Calu3 (cell line): Measurements from ENCODE around the gene CDYL. TPM values are rescaled to one million over a fixed set of nuclear protein-coding genes. Genes with fewer than 3 reads are reported as not detected.

ENCODE experiments used
- BruUV-seq: library from RNA; stranded (reverse); fragments of 400-500 nt; replicated peaks from 2 replicates; lab custom pipeline; 2021; lab: Mats Ljungman, UMichigan
- CTCF ChIA-PET: fragments of 300-600 bp; sonication (Branson Sonifier 250); formaldehyde crosslinking; loops from one replicate; lab custom pipeline; 2022; ENCODE audit warnings: antibody characterized with exemption; lab: Charles Lee
- DNase-seq: peaks from one replicate; pipeline ENCODE4 v3.0.0; 2022
- H3K27ac Mint-ChIP-seq: one replicate; pipeline ENCODE4 v1.8.0; 2022; ENCODE audit warnings: mixed read lengths; ENCODE audit not compliant: unreplicated experiment
- H3K27me3 Mint-ChIP-seq: one replicate; pipeline ENCODE4 v1.8.0; 2022; ENCODE audit warnings: mixed read lengths; ENCODE audit not compliant: unreplicated experiment
- H3K36me3 Mint-ChIP-seq: one replicate; pipeline ENCODE4 v1.8.0; 2022; ENCODE audit warnings: mild to moderate bottlenecking, moderate library complexity, mixed read lengths; ENCODE audit not compliant: insufficient read depth, unreplicated experiment
- H3K4me1 Mint-ChIP-seq: one replicate; pipeline ENCODE4 v1.8.0; 2022; ENCODE audit warnings: mild to moderate bottlenecking, low read depth, mixed read lengths; ENCODE audit not compliant: unreplicated experiment
- H3K4me3 Mint-ChIP-seq: one replicate; pipeline ENCODE4 v1.8.0; 2022; ENCODE audit warnings: mild to moderate bottlenecking, low read depth, moderate library complexity, mixed read lengths; ENCODE audit not compliant: unreplicated experiment
- H3K9me3 Mint-ChIP-seq: one replicate; pipeline ENCODE4 v1.8.0; 2022; ENCODE audit warnings: low read depth, mixed read lengths; ENCODE audit not compliant: unreplicated experiment
- CTCF ChIP-seq: fragments of 200-600 bp; IDR thresholded peaks from one replicate; pipeline ENCODE4 v1.8.0; 2022; ENCODE audit warnings: antibody characterized with exemption; ENCODE audit not compliant: unreplicated experiment
- intact Hi-C: fragments of 100-400 bp; cut with micrococcal nuclease; formaldehyde crosslinking; loops from one replicate; pipeline ENCODE4 v1.10.0; 2022; ENCODE audit not compliant: unreplicated experiment
- total RNA-seq: library from RNA; stranded (reverse); gene quantifications from 2 replicates; pipeline ENCODE4 v1.2.3, GENCODE V29; 2022

CDYL gene
- total RNA-seq, 1 experiment from 2014 or later = 48.9 TPM

DNA sequence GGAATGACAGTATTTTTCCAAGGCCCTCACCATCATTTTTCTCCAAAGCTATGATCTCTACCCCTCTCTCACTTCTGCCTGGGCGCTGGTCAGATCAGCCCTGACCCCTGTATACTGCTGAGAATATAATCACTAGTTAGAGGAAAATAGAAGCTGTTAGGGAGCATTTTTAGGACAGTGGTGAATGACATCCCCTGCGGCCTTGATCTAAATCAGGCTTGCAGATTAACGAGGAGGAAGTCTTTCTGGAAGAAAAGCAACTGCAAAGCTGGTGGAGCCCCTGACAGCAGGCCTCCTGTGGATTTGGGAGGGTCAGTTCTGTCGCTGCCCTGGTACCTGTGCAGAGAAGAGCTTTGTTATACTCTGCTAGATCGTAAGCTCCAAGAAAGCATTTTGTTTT, 119.8 kb downstream of the CDYL start:
- H3K27ac Mint-ChIP-seq = no peak overlapping the region
- DNase-seq = no peak
- H3K4me1 Mint-ChIP-seq = no peaks in the 10 kb centered on the region
- peaks cover 9% of the 10 kb centered on the region for H3K36me3 Mint-ChIP-seq
- CTCF ChIA-PET = no interaction called here
- no TSS peak for BruUV-seq
- H3K4me3 Mint-ChIP-seq = no peak overlapping the region
- H3K27me3 Mint-ChIP-seq = no peaks in the 10 kb centered on the region
- intact Hi-C loops = no loop called here
- TF ChIP-seq CTCF = no peak
- H3K9me3 Mint-ChIP-seq = no peaks in the 10 kb centered on the region

- intact Hi-C loops = no loop called here
- H3K4me3 Mint-ChIP-seq = no peak overlapping the region
- no TSS peak for BruUV-seq
- peaks cover 9% of the 10 kb centered on the region for H3K36me3 Mint-ChIP-seq
- CTCF ChIA-PET = no interaction called here
- H3K27me3 Mint-ChIP-seq = no peaks in the 10 kb centered on the region
- TF ChIP-seq CTCF = no peak
- H3K27ac Mint-ChIP-seq = no peak overlapping the region
- H3K4me1 Mint-ChIP-seq = peaks cover 4% of the 10 kb centered on the region
- H3K9me3 Mint-ChIP-seq = no peaks in the 10 kb centered on the region
- DNase-seq = no peak
Observed at GRCh38 chr6:4896401-4896800, 120.2 kb downstream of the CDYL start.

- intact Hi-C loops = no loop called here
- Mint-ChIP-seq H3K27me3 (no peaks in the 10 kb centered on the region), H3K9me3 (no peaks in the 10 kb centered on the region), H3K36me3 (peaks cover 3% of the 10 kb centered on the region), H3K4me1 (peaks cover 8% of the 10 kb centered on the region), H3K27ac (no peak overlapping the region), H3K4me3 (no peak overlapping the region)
- CTCF ChIA-PET = no interaction called here
- TF ChIP-seq CTCF = no peak
- no TSS peak for BruUV-seq
- DNase-seq = no peak
Observed at GRCh38 chr6:4899249-4900034, 123.2 kb downstream of the CDYL start.

- no peak for DNase-seq
- Mint-ChIP-seq H3K27me3 (no peaks in the 10 kb centered on the region), H3K9me3 (no peaks in the 10 kb centered on the region), H3K27ac (no peak overlapping the region), H3K36me3 (no peaks in the 10 kb centered on the region), H3K4me3 (no peak overlapping the region), H3K4me1 (peaks cover 8% of the 10 kb centered on the region)
- BruUV-seq = no TSS peak
- intact Hi-C loops = no loop called here
- CTCF ChIA-PET = no interaction called here
- no peak for TF ChIP-seq CTCF
Observed at GRCh38 chr6:4901386-4902061, 125.3 kb downstream of the CDYL start.
